HUES6 (cell line): ENCODE data around the gene GATA6.
A peak's percentile ranks its signal among the peaks of the same experiment; 100 is the strongest.

Experiments
- H3K27ac ChIP-seq: 2 replicates; pipeline ENCODE4 v1.7.0; 2013; ENCODE audit warnings: low read depth, mild to moderate bottlenecking, low read length, inconsistent platforms
- H3K27me3 ChIP-seq: 2 replicates; pipeline ENCODE4 v1.6.1; 2013; ENCODE audit warnings: low read length; ENCODE audit not compliant: control insufficient read depth, insufficient read depth
- H3K36me3 ChIP-seq: 2 replicates; pipeline ENCODE4 v1.6.1; 2013; ENCODE audit warnings: low read length; ENCODE audit not compliant: control insufficient read depth, insufficient read depth
- H3K4me1 ChIP-seq: 2 replicates; pipeline ENCODE4 v1.6.1; 2013; ENCODE audit warnings: low read length; ENCODE audit not compliant: control insufficient read depth, insufficient read depth
- H3K4me3 ChIP-seq: 2 replicates; pipeline ENCODE4 v1.5.1; 2013; ENCODE audit warnings: low read depth, low read length
- H3K9ac ChIP-seq: one replicate; pipeline ENCODE4 v1.6.1; 2013; ENCODE audit warnings: mild to moderate bottlenecking, low read length
- H3K9me3 ChIP-seq: 2 replicates; pipeline ENCODE4 v1.6.1; 2013; ENCODE audit warnings: low read depth, low read length; ENCODE audit not compliant: control insufficient read depth, insufficient read depth

GATA6 gene

GRCh38 chr18:22173221-22173927 lies 4.0 kb downstream of the GATA6 start:
- no peaks in the 10 kb centered on the region for H3K9me3 ChIP-seq
- no peak overlapping the region for H3K27ac ChIP-seq
- H3K9ac ChIP-seq, result peak overlapping the region; percentile 81
- peak overlapping the region; percentile 69 for H3K4me3 ChIP-seq
- peaks cover 99% of the 10 kb centered on the region for H3K27me3 ChIP-seq
- H3K36me3 ChIP-seq, result peaks cover 13% of the 10 kb centered on the region; the same call in 1 of the 2 replicates
- H3K4me1 ChIP-seq, result peaks cover 19% of the 10 kb centered on the region

GRCh38 chr18:22173928-22174301 lies 4.5 kb downstream of the GATA6 start:
- H3K9me3 ChIP-seq, result no peaks in the 10 kb centered on the region
- peaks cover 99% of the 10 kb centered on the region for H3K27me3 ChIP-seq
- H3K9ac ChIP-seq, result peak overlapping the region; percentile 81
- no peak overlapping the region for H3K27ac ChIP-seq
- peaks cover 13% of the 10 kb centered on the region; the same call in 1 of the 2 replicates for H3K36me3 ChIP-seq
- peak overlapping the region; percentile 69; the same call in 1 of the 2 replicates for H3K4me3 ChIP-seq
- peaks cover 19% of the 10 kb centered on the region for H3K4me1 ChIP-seq

GRCh38 chr18:22174341-22175145 lies 5.2 kb downstream of the GATA6 start:
- Histone ChIP-seq H3K36me3 (peaks cover 13% of the 10 kb centered on the region; the same call in 1 of the 2 replicates), H3K27me3 (peaks cover 100% of the 10 kb centered on the region), H3K27ac (no peak overlapping the region)

GRCh38 chr18:22175346-22175745 lies 6.0 kb downstream of the GATA6 start:
- peaks cover 100% of the 10 kb centered on the region for H3K27me3 ChIP-seq
- H3K9me3 ChIP-seq, result no peaks in the 10 kb centered on the region
- peaks cover 19% of the 10 kb centered on the region for H3K4me1 ChIP-seq
- H3K4me3 ChIP-seq, result peak overlapping the region; percentile 69; the same call in 1 of the 2 replicates
- H3K27ac ChIP-seq, result no peak overlapping the region
- H3K36me3 ChIP-seq, result peaks cover 13% of the 10 kb centered on the region; the same call in 1 of the 2 replicates
- H3K9ac ChIP-seq, result no peak overlapping the region

More at GRCh38 chr18:22174341-22175145, 5.2 kb downstream of the GATA6 start:
- Histone ChIP-seq H3K9ac (peak overlapping the region; percentile 81), H3K9me3 (no peaks in the 10 kb centered on the region), H3K4me1 (peaks cover 19% of the 10 kb centered on the region), H3K4me3 (peak overlapping the region; percentile 69; the same call in 1 of the 2 replicates)

DNA sequence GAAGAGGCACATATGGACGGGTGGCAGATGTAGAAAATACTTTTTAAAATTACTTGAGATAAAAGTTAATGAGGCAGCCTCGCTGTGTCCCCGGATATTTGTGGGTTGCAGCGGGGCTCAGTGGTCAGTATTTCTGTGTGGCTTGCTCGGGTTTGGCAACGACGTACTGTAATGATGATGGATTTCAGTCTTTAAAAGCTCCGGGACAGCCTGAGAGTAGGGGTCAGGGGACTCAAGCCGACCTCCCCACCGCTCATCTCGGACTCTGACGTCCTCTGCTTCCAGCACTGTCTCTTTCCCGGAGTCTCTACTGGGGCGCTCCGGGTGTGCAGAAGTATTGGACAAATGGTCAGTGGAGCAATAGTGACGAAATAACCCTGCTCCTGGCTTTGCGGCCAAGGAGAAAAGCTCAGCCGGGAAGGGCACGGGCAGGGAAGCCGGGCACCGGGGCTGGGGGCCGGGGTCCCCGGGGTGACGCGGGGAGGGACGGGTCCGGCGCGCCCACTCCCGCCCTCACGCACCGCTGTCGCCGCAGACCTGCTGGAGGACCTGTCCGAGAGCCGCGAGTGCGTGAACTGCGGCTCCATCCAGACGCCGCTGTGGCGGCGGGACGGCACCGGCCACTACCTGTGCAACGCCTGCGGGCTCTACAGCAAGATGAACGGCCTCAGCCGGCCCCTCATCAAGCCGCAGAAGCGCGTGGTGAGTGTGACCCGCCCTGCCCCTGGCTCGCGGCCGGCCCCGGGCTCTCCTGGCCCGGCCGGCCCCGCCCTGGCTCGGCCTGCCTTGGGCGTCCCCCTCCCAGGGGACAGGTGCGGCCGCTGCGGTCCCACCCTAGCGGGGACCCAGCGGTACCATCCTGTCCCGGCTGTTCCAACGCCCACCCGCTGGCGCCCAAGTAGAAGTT lies 7.3 kb downstream of the GATA6 start:
- Histone ChIP-seq H3K9me3 (no peaks in the 10 kb centered on the region), H3K36me3 (peaks cover 13% of the 10 kb centered on the region; the same call in 1 of the 2 replicates), H3K4me3 (peak overlapping the region; percentile 53), H3K27ac (no peak overlapping the region), H3K4me1 (peaks cover 19% of the 10 kb centered on the region), H3K27me3 (peaks cover 100% of the 10 kb centered on the region), H3K9ac (peak overlapping the region; percentile 51)

DNA sequence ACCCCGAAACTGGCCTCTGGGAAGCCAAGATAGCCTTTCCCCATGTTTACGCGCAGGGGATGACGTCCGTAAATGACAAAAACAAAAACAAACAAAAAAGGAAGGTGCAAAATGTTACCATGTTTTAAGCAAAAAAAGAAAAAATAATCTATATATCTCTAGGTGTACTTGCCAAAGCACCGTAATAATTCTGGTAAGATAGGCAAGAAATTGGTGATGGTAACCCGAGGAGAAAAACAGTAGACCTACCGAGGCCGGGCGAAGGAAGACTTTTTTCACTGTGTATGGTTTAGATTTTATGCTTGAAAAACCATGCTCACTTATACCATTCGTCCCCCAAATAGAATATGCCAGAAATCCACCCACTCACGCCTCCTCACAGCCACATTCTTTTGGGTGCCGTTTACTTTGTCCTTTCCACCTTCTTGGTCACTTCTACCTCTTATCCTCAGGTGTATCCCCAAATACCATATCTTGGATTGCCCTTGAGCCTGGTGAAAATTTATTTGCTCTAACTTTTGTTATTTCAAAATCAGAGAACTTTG lies 8.0 kb downstream of the GATA6 start:
- Histone ChIP-seq H3K9me3 (no peaks in the 10 kb centered on the region), H3K9ac (no peak overlapping the region), H3K4me3 (peak overlapping the region; percentile 53), H3K27me3 (peaks cover 93% of the 10 kb centered on the region), H3K36me3 (peaks cover 11% of the 10 kb centered on the region; the same call in 1 of the 2 replicates), H3K4me1 (peaks cover 17% of the 10 kb centered on the region), H3K27ac (no peak overlapping the region)

DNA sequence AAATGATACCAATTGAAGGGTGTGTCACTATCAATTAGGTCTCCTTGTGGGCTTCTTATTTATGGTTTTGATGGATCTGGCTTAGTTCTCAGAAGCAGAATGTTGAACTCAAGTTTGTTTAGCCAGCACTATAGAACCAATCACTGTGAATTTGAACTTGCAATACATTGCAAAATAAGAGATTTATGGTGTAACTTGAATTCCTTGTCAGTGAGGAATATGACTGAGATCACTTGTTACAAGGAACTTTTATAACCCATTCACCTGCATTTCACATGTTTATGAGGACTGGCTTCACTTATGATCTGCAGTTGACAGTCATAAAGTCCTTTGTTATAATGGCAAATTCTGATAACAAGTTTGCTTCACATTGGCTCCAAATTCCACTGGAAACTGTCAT lies 9.8 kb downstream of the GATA6 start:
- Histone ChIP-seq H3K36me3 (no peaks in the 10 kb centered on the region; the same call in 1 of the 2 replicates), H3K9me3 (no peaks in the 10 kb centered on the region), H3K27ac (no peak overlapping the region), H3K9ac (no peak overlapping the region), H3K27me3 (peaks cover 79% of the 10 kb centered on the region), H3K4me3 (no peak overlapping the region), H3K4me1 (peaks cover 20% of the 10 kb centered on the region)

- no peaks in the 10 kb centered on the region; the same call in 1 of the 2 replicates for H3K36me3 ChIP-seq
- H3K4me1 ChIP-seq, result peaks cover 21% of the 10 kb centered on the region
- H3K9me3 ChIP-seq, result no peaks in the 10 kb centered on the region
- H3K9ac ChIP-seq, result no peak overlapping the region
- peaks cover 75% of the 10 kb centered on the region for H3K27me3 ChIP-seq
- H3K4me3 ChIP-seq, result no peak overlapping the region
- H3K27ac ChIP-seq, result no peak overlapping the region
Observed at GRCh38 chr18:22179631-22180030, 10.2 kb downstream of the GATA6 start.

GRCh38 chr18:22180722-22181121 lies 11.3 kb downstream of the GATA6 start:
- peaks cover 64% of the 10 kb centered on the region for H3K27me3 ChIP-seq
- H3K36me3 ChIP-seq, result no peaks in the 10 kb centered on the region; the same call in 1 of the 2 replicates
- H3K9ac ChIP-seq, result no peak overlapping the region
- H3K4me3 ChIP-seq, result no peak overlapping the region
- no peaks in the 10 kb centered on the region for H3K9me3 ChIP-seq
- H3K4me1 ChIP-seq, result peaks cover 22% of the 10 kb centered on the region
- no peak overlapping the region for H3K27ac ChIP-seq
